ENCODE measurements around the gene MLLT3. TPM values are rescaled to one million over a fixed set of nuclear protein-coding genes. Genes with fewer than 3 reads are reported as not detected.

Gene MLLT3
- total RNA-seq, 2 experiments from 2014 or later: 112 to 114 TPM

GRCh38 chr9:20624201-20625002 lies 2.1 kb upstream of the MLLT3 start:
- ATAC-seq: no peak
- peak overlapping the region; percentile 94 for H3K27ac Mint-ChIP-seq
- peak; percentile 69 for DNase-seq
- CTCF ChIA-PET: interaction anchor here (0.7 to 6.6 kb wide), 45 partner anchors 11 to 697 kb away, joined by 3 to 115 read pairs (median 4); partner anchors contain the start of gene FOCAD
- no peaks in the 10 kb centered on the region for H3K9me3 Mint-ChIP-seq (ENCODE audit: insufficient read depth)
- H3K36me3 Mint-ChIP-seq (ENCODE audit: low read depth): peaks cover 22% of the 10 kb centered on the region
- H3K27me3 Mint-ChIP-seq (ENCODE audit: low read depth): peaks cover 4% of the 10 kb centered on the region
- POLR2A ChIA-PET: interaction anchor here (0.6 to 1.2 kb wide), 5 partner anchors 59 to 697 kb away, joined by 3 to 6 read pairs (median 3); partner anchors contain the start of gene FOCAD
- H3K4me1 Mint-ChIP-seq (ENCODE audit: low read depth): peaks cover 21% of the 10 kb centered on the region
- peak overlapping the region; percentile 94 for H3K4me3 Mint-ChIP-seq

GRCh38 chr9:20623748-20624124 lies 1.4 kb upstream of the MLLT3 start:
- Mint-ChIP-seq H3K4me1 (ENCODE audit: low read depth) (peaks cover 28% of the 10 kb centered on the region), H3K27me3 (ENCODE audit: low read depth) (peaks cover 2% of the 10 kb centered on the region)
- CTCF ChIA-PET: interaction anchor here (0.8 to 6.6 kb wide), 18 partner anchors 17 to 533 kb away, joined by 3 to 115 read pairs (median 6); partner anchors contain the start of gene FOCAD

GRCh38 chr9:20623021-20623747 lies 885 bp upstream of the MLLT3 start:
- Mint-ChIP-seq H3K4me1 (ENCODE audit: low read depth) (peaks cover 33% of the 10 kb centered on the region), H3K36me3 (ENCODE audit: low read depth) (peaks cover 34% of the 10 kb centered on the region), H3K27me3 (ENCODE audit: low read depth) (peaks cover 2% of the 10 kb centered on the region), H3K4me3 (peak overlapping the region; percentile 94), H3K9me3 (ENCODE audit: insufficient read depth) (no peaks in the 10 kb centered on the region), H3K27ac (peak overlapping the region; percentile 94)
- ATAC-seq (peak; percentile 35), DNase-seq (peak; percentile 77)
- ChIA-PET CTCF (interaction anchor here (0.8 to 6.6 kb wide), 29 partner anchors 13 to 698 kb away, joined by 3 to 115 read pairs (median 5); partner anchors contain the start of gene FOCAD), POLR2A (interaction anchor here (0.6 to 2.4 kb wide), 29 partner anchors 9 to 608 kb away, joined by 3 to 27 read pairs (median 4); partner anchors contain the start of genes FOCAD and HACD4)

More at GRCh38 chr9:20623748-20624124, 1.4 kb upstream of the MLLT3 start:
- peaks cover 29% of the 10 kb centered on the region for H3K36me3 Mint-ChIP-seq (ENCODE audit: low read depth)
- no peak for ATAC-seq
- H3K27ac Mint-ChIP-seq: peak overlapping the region; percentile 94
- peak; percentile 30 for DNase-seq
- no peaks in the 10 kb centered on the region for H3K9me3 Mint-ChIP-seq (ENCODE audit: insufficient read depth)
- H3K4me3 Mint-ChIP-seq: peak overlapping the region; percentile 94
- POLR2A ChIA-PET: no interaction called here

- H3K27ac Mint-ChIP-seq: peak overlapping the region; percentile 94
- no peaks in the 10 kb centered on the region for H3K27me3 Mint-ChIP-seq (ENCODE audit: low read depth)
- ChIA-PET CTCF (interaction anchor here (0.6 to 6.6 kb wide), 31 partner anchors 11 to 697 kb away, joined by 3 to 115 read pairs (median 4); partner anchors contain the start of gene FOCAD), POLR2A (interaction anchor here (0.6 to 2.4 kb wide), 26 partner anchors 11 to 623 kb away, joined by 3 to 27 read pairs (median 4); partner anchors contain the start of genes FOCAD and HACD4)
- peak; percentile 31 for ATAC-seq
- peaks cover 45% of the 10 kb centered on the region for H3K4me1 Mint-ChIP-seq (ENCODE audit: low read depth)
- H3K4me3 Mint-ChIP-seq: peak overlapping the region; percentile 94
- peak; percentile 80 for DNase-seq
- H3K9me3 Mint-ChIP-seq (ENCODE audit: insufficient read depth): no peaks in the 10 kb centered on the region
- peaks cover 45% of the 10 kb centered on the region for H3K36me3 Mint-ChIP-seq (ENCODE audit: low read depth)
These were observed 599 bp downstream of the MLLT3 start for GRCh38 chr9:20621471-20622329.

GRCh38 chr9:20620650-20621470 lies 1.4 kb downstream of the MLLT3 start:
- Mint-ChIP-seq H3K27me3 (ENCODE audit: low read depth) (no peaks in the 10 kb centered on the region), H3K27ac (peak overlapping the region; percentile 94), H3K4me3 (peak overlapping the region; percentile 94), H3K4me1 (ENCODE audit: low read depth) (peaks cover 51% of the 10 kb centered on the region), H3K9me3 (ENCODE audit: insufficient read depth) (no peaks in the 10 kb centered on the region), H3K36me3 (ENCODE audit: low read depth) (peaks cover 49% of the 10 kb centered on the region)
- ChIA-PET CTCF (interaction anchor here (0.9 to 2.9 kb wide), 6 partner anchors 10 to 263 kb away, joined by 3 to 13 read pairs (median 6); no protein-coding TSS in a partner anchor), POLR2A (interaction anchor here (0.8 to 2.4 kb wide), 9 partner anchors 11 to 300 kb away, joined by 4 to 27 read pairs (median 10); partner anchors contain the start of gene FOCAD)
- ATAC-seq: no peak
- DNase-seq: peak; percentile 65

- DNase-seq: peak; percentile 46
- Mint-ChIP-seq H3K27ac (peak overlapping the region; percentile 81), H3K9me3 (ENCODE audit: insufficient read depth) (no peaks in the 10 kb centered on the region)
These were observed 2.7 kb downstream of the MLLT3 start for GRCh38 chr9:20619487-20620200.

GRCh38 chr9:20618361-20618802 lies 3.9 kb downstream of the MLLT3 start:
- peaks cover 51% of the 10 kb centered on the region for H3K4me1 Mint-ChIP-seq (ENCODE audit: low read depth)
- H3K27ac Mint-ChIP-seq: no peak overlapping the region
- H3K36me3 Mint-ChIP-seq (ENCODE audit: low read depth): peaks cover 65% of the 10 kb centered on the region
- no peaks in the 10 kb centered on the region for H3K27me3 Mint-ChIP-seq (ENCODE audit: low read depth)
- ChIA-PET POLR2A (no interaction called here), CTCF (interaction anchor here (0.5 to 2.9 kb wide), 9 partner anchors 8 to 323 kb away, joined by 3 to 13 read pairs (median 4); no protein-coding TSS in a partner anchor)
- DNase-seq: no peak
- no peak for ATAC-seq
- no peaks in the 10 kb centered on the region for H3K9me3 Mint-ChIP-seq (ENCODE audit: insufficient read depth)
- H3K4me3 Mint-ChIP-seq: peak overlapping the region; percentile 94

More at GRCh38 chr9:20619487-20620200, 2.7 kb downstream of the MLLT3 start:
- peaks cover 54% of the 10 kb centered on the region for H3K4me1 Mint-ChIP-seq (ENCODE audit: low read depth)
- H3K4me3 Mint-ChIP-seq: peak overlapping the region; percentile 94
- ATAC-seq: no peak
- H3K36me3 Mint-ChIP-seq (ENCODE audit: low read depth): peaks cover 58% of the 10 kb centered on the region
- POLR2A ChIA-PET: interaction anchor here (1.1 kb wide), 1 partner anchor 196 kb away, joined by 4 read pairs; no protein-coding TSS in a partner anchor
- no peaks in the 10 kb centered on the region for H3K27me3 Mint-ChIP-seq (ENCODE audit: low read depth)
- CTCF ChIA-PET: interaction anchor here (0.9 to 2.9 kb wide), 5 partner anchors 9 to 197 kb away, joined by 3 to 13 read pairs (median 6); no protein-coding TSS in a partner anchor

- DNase-seq: no peak
- Mint-ChIP-seq H3K36me3 (ENCODE audit: low read depth) (peaks cover 76% of the 10 kb centered on the region), H3K9me3 (ENCODE audit: insufficient read depth) (no peaks in the 10 kb centered on the region), H3K27ac (no peak overlapping the region), H3K27me3 (ENCODE audit: low read depth) (no peaks in the 10 kb centered on the region), H3K4me3 (no peak overlapping the region), H3K4me1 (ENCODE audit: low read depth) (peaks cover 65% of the 10 kb centered on the region)
- POLR2A ChIA-PET: interaction anchor here (0.6 kb wide), 1 partner anchor 81 kb away, joined by 3 read pairs; no protein-coding TSS in a partner anchor
- no peak for ATAC-seq
- CTCF ChIA-PET: interaction anchor here (1.0 to 1.2 kb wide), 3 partner anchors 13 to 692 kb away, joined by 3 to 4 read pairs (median 3); no protein-coding TSS in a partner anchor
These were observed 5.5 kb downstream of the MLLT3 start for GRCh38 chr9:20616808-20617207.

- Mint-ChIP-seq H3K9me3 (ENCODE audit: insufficient read depth) (no peaks in the 10 kb centered on the region), H3K4me3 (no peak overlapping the region), H3K27me3 (ENCODE audit: low read depth) (no peaks in the 10 kb centered on the region), H3K27ac (no peak overlapping the region), H3K4me1 (ENCODE audit: low read depth) (peaks cover 76% of the 10 kb centered on the region), H3K36me3 (ENCODE audit: low read depth) (peaks cover 69% of the 10 kb centered on the region)
- ChIA-PET POLR2A (interaction anchor here (1.2 kb wide), 1 partner anchor 8 kb away, joined by 3 read pairs; no protein-coding TSS in a partner anchor), CTCF (interaction anchor here (1.1 kb wide), 1 partner anchor 327 kb away, joined by 4 read pairs; no protein-coding TSS in a partner anchor)
- ATAC-seq (no peak), DNase-seq (no peak)
These were observed 7.6 kb downstream of the MLLT3 start for GRCh38 chr9:20614602-20615216.
